Natural killer cell (primary cell): ENCODE data around the gene HNRNPD. TPM values are rescaled to one million over a fixed set of nuclear protein-coding genes. Genes with fewer than 3 reads are reported as not detected.

Experiments used
- ATAC-seq, 3 donors: fragments of 150-1000 bp in 2 of 3; fragments of 200-7000 bp in 1 of 3; cut with Tn5 transposase; 1 replicate in 1 of 3; 2 replicates in 2 of 3; pipeline ENCODE4 v1.10.0; 2021; ENCODE audit warnings: mild to moderate bottlenecking in 2 of 3, moderate library complexity in 2 of 3
- DNase-seq, 2 donors: peaks; one replicate each; pipeline versions ENCODE4 v3.0.0 to v3.0.0-alpha.2; 2013 to 2021; ENCODE audit warnings: mixed read lengths in 1 of 2
- H3K27ac ChIP-seq: one replicate; pipeline ENCODE4 v1.5.1; 2013; ENCODE audit warnings: mild to moderate bottlenecking, low read length
- H3K27me3 ChIP-seq: one replicate; pipeline ENCODE4 v1.6.1; 2013; ENCODE audit warnings: low read length; ENCODE audit not compliant: control insufficient read depth, insufficient read depth
- H3K36me3 ChIP-seq: one replicate; pipeline ENCODE4 v1.6.1; 2013; ENCODE audit warnings: low read length; ENCODE audit not compliant: control insufficient read depth, insufficient read depth
- H3K4me1 ChIP-seq: one replicate; pipeline ENCODE4 v1.6.1; 2013; ENCODE audit warnings: low read length; ENCODE audit not compliant: control insufficient read depth, insufficient read depth
- H3K4me3 ChIP-seq: one replicate; pipeline ENCODE4 v1.5.1; 2013; ENCODE audit warnings: low read length
- H3K9me3 ChIP-seq: one replicate; pipeline ENCODE4 v1.6.1; 2013; ENCODE audit warnings: low read length; ENCODE audit not compliant: control insufficient read depth, insufficient read depth
- H3K27ac Mint-ChIP-seq, 2 donors: one replicate each; pipeline ENCODE4 v1.8.0; 2022; ENCODE audit warnings: mild to moderate bottlenecking in 2 of 2, mixed read lengths in 2 of 2, moderate library complexity in 1 of 2
- H3K27me3 Mint-ChIP-seq, 2 donors: one replicate each; pipeline ENCODE4 v1.8.0; 2022; ENCODE audit warnings: low read depth in 2 of 2, mixed read lengths in 2 of 2
- H3K36me3 Mint-ChIP-seq: one replicate; pipeline ENCODE4 v1.8.0; 2022; ENCODE audit warnings: mixed read lengths
- H3K4me1 Mint-ChIP-seq, 2 donors: one replicate each; pipeline ENCODE4 v1.8.0; 2022; ENCODE audit warnings: mixed read lengths in 2 of 2
- H3K4me3 Mint-ChIP-seq: one replicate; pipeline ENCODE4 v1.8.0; 2022; ENCODE audit warnings: mild to moderate bottlenecking, moderate library complexity, mixed read lengths
- H3K9me3 Mint-ChIP-seq, 2 donors: one replicate each; pipeline ENCODE4 v1.8.0; 2022; ENCODE audit warnings: mixed read lengths in 2 of 2
- WGBS: methylation state at CpG from one replicate; pipeline ENCODE4 v1.1.7; 2013; ENCODE audit warnings: missing lambda C conversion rate; ENCODE audit not compliant: insufficient coverage; 5-methylcytosine and 5-hydroxymethylcytosine counted together
- intact Hi-C: fragments of 100-400 bp; cut with micrococcal nuclease; formaldehyde crosslinking; loops from one replicate; pipeline ENCODE4 v1.14.2; 2022
- total RNA-seq, 4 donors: library from RNA; stranded (reverse); fragments of 120-200 nt in 1 of 4; gene quantifications; one replicate each; pipeline versions ENCODE4 v1.2.3 to v1.2.4, GENCODE V29; 2013 to 2022
- TF ChIP-seq, protein P1 (sequence below): fragments of 200-600 bp; IDR thresholded peaks from one replicate; pipeline ENCODE4 v1.8.0; 2022; ENCODE audit warnings: antibody characterized with exemption

HNRNPD gene, protein sequence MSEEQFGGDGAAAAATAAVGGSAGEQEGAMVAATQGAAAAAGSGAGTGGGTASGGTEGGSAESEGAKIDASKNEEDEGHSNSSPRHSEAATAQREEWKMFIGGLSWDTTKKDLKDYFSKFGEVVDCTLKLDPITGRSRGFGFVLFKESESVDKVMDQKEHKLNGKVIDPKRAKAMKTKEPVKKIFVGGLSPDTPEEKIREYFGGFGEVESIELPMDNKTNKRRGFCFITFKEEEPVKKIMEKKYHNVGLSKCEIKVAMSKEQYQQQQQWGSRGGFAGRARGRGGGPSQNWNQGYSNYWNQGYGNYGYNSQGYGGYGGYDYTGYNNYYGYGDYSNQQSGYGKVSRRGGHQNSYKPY
- total RNA-seq, result 100 to 1,000 TPM; 225 to 285 (median 270) TPM
- 168 TPM for total RNA-seq (2013)

DNA sequence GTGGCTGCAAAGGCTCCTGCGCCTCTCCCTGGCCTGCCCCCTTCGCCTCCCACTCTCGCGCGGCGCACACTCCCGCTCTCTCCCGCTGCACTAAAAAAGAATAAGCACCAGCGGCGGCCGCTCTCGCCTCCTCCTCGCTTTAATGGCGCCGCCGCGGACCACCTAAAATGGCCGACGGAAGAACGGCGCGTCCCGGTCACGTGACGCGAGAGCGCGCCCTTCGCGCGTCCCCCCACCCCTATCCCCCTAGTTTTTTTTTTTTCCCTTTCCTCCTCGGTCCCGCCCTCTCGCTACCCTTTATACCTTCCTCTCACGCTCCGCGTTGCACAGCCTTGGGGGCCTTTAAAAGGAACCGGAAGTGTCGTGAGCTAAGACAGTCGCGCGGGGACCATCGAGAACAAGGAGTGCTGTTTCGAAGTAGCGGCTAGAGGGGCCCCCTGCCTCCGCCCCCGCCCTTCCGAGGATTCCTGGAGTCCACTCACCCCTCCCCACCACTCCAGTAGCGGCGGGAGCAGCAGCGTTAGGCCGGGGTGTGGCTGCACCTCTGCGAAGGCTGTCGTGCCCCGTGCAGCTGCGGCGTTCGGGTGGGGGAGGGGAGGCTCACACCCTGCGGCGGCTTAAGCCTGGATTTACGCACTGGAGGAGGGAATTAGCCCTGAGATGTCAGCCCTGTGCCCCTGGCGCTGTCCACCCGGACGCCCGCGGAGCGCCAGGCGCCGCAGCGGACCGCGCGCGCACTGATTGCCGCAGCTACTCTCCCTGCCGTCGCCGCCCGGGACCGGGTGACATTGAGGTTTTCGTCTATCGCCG lies at the start of gene HNRNPD:
TSS of gene HNRNPD (minus strand) at position 176 of the 810 bp plus-strand sequence. CDS start 313 bp downstream, outside the sequence.
- no peaks in the 10 kb centered on the region for H3K9me3 ChIP-seq
- H3K4me1 Mint-ChIP-seq, result peaks cover 57 to 69% of the 10 kb centered on the region in 2 donors
- intact Hi-C loops, result loop anchor here (1.0 to 5.0 kb wide), 7 partner anchors 14 to 1083 kb away; partner anchors contain the start of genes HELQ, MRPS18C and THAP9
- peaks cover 15% of the 10 kb centered on the region for H3K36me3 Mint-ChIP-seq
- H3K9me3 Mint-ChIP-seq, result no peaks in the 10 kb centered on the region
- H3K4me3 Mint-ChIP-seq, result peak within 1 kb of the TSS; percentile 100
- TF ChIP-seq, protein P1, sequence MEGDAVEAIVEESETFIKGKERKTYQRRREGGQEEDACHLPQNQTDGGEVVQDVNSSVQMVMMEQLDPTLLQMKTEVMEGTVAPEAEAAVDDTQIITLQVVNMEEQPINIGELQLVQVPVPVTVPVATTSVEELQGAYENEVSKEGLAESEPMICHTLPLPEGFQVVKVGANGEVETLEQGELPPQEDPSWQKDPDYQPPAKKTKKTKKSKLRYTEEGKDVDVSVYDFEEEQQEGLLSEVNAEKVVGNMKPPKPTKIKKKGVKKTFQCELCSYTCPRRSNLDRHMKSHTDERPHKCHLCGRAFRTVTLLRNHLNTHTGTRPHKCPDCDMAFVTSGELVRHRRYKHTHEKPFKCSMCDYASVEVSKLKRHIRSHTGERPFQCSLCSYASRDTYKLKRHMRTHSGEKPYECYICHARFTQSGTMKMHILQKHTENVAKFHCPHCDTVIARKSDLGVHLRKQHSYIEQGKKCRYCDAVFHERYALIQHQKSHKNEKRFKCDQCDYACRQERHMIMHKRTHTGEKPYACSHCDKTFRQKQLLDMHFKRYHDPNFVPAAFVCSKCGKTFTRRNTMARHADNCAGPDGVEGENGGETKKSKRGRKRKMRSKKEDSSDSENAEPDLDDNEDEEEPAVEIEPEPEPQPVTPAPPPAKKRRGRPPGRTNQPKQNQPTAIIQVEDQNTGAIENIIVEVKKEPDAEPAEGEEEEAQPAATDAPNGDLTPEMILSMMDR, result no peak
- H3K27ac ChIP-seq, result peak within 1 kb of the TSS; percentile 99
- H3K27ac Mint-ChIP-seq, result peak within 1 kb of the TSS; percentile 99 to 100
- peak; percentile 76 to 94 (median 84) for ATAC-seq
- peaks cover 0 to 3% of the 10 kb centered on the region in 2 donors for H3K27me3 Mint-ChIP-seq
- WGBS, result under 1% methylated on average over 82 of the region's 83 CpGs
- peak; percentile 84 to 98 for DNase-seq
- H3K27me3 ChIP-seq, result no peaks in the 10 kb centered on the region
- H3K36me3 ChIP-seq, result peaks cover 9% of the 10 kb centered on the region
- H3K4me3 ChIP-seq, result peak within 1 kb of the TSS; percentile 98
- peaks cover 15% of the 10 kb centered on the region for H3K4me1 ChIP-seq

DNA sequence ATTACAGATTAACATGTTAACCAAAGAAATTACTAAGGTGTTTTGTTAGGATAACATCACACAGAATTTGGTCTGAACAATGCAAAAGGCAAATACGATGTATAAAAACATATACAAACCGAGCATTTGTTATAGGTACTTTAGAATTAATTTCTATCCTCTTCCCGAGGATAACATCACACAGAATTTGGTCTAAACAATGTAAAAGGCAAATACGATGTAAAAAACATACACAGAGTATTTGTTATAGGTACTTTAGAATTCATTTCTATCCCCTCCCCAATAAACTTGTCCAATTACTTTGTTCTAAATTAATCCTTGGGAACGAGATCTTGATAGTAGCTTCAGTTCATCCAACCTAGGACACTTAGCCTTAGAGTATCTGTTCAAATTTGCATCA lies 48.8 kb upstream of the HNRNPD start:
- Histone ChIP-seq H3K36me3 (peaks cover 50% of the 10 kb centered on the region), H3K27ac (no peak overlapping the region), H3K27me3 (no peaks in the 10 kb centered on the region), H3K9me3 (no peaks in the 10 kb centered on the region), H3K4me3 (no peak overlapping the region), H3K4me1 (peaks cover 4% of the 10 kb centered on the region)
- TF ChIP-seq, protein P1, result no peak
- 100% methylated on average over 1 of the region's 5 CpGs for WGBS
- Mint-ChIP-seq H3K4me1 (peaks cover 38% of the 10 kb centered on the region in 2 donors), H3K27ac (peak overlapping the region; percentile 44 to 96), H3K4me3 (no peak overlapping the region), H3K36me3 (peaks cover 38% of the 10 kb centered on the region), H3K9me3 (no peaks in the 10 kb centered on the region), H3K27me3 (peaks cover 0 to 5% of the 10 kb centered on the region in 2 donors)
- intact Hi-C loops, result loop anchor here (10.0 kb wide), 2 partner anchors 928 to 1032 kb away; partner anchors contain the start of genes HELQ and MRPS18C
- no peak for ATAC-seq
- DNase-seq, result no peak

DNA sequence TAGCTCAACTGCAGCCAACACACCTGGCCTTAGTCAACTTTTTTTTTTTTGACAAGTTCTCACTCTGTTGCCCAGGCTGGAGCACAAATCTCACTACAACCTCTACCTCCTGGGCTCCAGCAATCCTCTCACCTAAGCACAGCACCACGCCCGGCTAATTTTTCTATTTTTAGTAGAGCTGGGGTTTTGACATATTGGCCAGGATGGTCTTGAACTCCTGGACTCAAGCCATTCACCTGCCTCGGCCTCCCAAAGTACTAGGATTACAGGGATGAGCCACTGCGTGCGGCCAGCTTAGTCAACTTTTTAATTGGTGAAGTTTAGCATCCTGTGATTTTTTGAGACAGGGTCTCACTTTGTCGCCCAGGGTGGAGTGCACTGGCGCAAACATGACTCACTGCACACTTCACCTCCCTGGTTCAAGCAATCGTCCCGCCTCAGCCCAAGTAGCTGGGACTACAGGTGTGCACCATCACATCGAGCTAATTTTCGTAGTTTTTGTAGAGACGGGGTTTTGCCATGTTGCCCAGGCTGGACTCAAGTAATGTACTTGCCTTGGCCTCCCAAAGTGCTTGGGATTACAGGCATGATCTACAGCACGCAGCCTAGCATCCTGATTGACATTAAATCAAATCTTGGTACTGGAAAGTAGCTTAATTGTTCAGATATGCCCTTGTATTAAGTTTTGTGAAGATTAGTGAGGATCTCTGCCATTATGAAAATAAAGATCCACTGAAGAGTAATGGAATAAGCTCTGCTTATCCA lies 48.2 kb upstream of the HNRNPD start:
- H3K36me3 ChIP-seq, result peaks cover 49% of the 10 kb centered on the region
- no peak overlapping the region for H3K27ac ChIP-seq
- DNase-seq (no peak), ATAC-seq (no peak)
- H3K4me3 ChIP-seq, result no peak overlapping the region
- Mint-ChIP-seq H3K27ac (peak overlapping the region in 1 of 2 donors; percentile 96), H3K4me3 (no peak overlapping the region), H3K9me3 (no peaks in the 10 kb centered on the region), H3K36me3 (peaks cover 31% of the 10 kb centered on the region), H3K4me1 (peaks cover 32% of the 10 kb centered on the region in 2 donors), H3K27me3 (peaks cover 0 to 5% of the 10 kb centered on the region in 2 donors)
- WGBS, result 95% methylated on average over 11 of the region's 13 CpGs
- no peaks in the 10 kb centered on the region for H3K27me3 ChIP-seq
- TF ChIP-seq, protein P1, result no peak
- H3K4me1 ChIP-seq, result peaks cover 3% of the 10 kb centered on the region
- intact Hi-C loops, result loop anchor here (10.0 kb wide), 2 partner anchors 927 to 1033 kb away; partner anchors contain the start of genes HELQ and MRPS18C
- no peaks in the 10 kb centered on the region for H3K9me3 ChIP-seq
